Measurements from ENCODE around the gene ACAP3.

Gene ACAP3

DNA sequence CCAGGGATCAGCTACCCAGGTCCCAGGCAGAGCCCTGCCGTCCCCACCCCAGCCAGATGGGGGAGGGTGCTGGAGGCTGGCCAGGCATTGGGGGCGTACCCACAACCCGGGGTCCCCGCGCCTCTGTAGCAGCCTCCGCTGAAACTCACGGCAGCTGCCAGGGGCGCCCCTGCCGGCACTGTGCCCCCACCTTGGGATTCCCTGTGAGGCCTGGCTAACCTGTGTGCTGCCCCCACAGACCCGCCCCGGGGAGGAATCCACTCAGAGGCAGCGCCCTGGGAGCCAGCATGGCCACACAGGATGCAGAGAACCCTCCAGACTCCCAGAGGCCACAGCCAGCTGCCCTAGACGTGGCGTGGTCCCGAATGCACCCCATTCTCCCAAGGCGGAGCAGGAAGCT lies 37.7 kb upstream of the ACAP3 start:
- DNase-seq (ENCODE audit: low read depth in 2 of 2) = no peak

DNA sequence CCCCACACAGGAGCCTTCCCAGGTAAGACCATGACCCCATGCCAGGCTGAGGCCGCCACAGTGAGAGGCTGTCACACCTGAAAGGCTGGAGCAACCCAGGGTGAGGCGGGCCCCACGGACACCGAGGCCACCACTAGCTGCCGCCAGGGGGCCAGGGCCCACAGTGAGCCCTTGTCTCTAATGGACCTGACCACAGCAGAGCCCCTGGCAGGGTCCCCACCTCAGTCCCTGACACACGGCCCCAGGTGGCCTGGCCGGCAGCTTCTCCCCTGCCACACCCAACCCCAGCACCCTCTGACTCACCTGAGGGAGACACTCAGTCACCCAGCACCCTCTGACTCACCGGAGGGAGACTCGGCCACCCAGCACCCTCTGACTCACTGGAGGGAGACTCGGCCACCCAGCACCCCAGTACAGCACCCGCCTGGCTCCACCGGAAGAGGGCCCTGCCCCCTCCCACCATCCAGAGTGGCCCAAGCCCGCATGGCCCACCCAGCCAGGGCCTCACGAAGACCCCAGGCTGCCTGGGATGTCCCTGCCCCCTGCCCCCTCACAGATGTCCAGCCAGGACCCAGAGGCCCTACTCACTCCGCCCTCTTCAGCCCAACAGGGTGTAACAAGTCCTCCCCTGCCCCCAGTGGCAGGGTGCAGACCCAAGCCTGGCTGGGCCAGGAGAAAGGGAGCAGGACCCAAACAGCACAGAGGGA lies 37.1 kb upstream of the ACAP3 start:
- DNase-seq (ENCODE audit: low read depth in 2 of 2) = peak; percentile 29 to 49

DNA sequence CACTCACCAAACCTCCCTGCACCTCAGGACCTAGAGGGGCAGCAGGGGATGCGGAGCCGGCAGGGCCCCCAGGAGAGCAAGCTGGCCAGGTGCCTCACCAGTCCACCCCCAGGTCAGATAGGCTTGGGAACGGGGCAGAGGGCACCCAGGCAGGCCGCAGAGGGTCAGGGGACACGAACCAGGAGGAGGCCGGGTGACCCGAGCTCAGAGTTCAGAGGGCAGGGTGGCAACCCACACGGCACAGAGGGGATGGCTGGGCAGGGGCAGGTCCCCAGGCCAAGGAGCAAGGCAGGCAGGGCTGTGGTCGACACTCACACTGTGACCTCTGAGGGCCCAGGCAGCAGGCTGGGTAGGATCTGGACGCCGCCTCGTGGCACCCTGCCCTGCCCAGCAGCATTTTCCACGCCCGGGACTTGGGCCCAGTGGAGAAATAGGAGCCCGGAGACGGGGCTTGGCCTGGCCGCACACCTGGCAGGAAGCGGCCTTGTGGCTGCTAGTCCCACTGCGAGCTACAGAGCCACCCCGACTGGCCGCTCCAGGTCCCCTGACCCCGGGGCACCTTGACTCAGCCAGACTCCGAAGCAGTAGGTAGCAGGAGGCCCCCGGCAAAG lies 36.2 kb upstream of the ACAP3 start:
- no peak for DNase-seq (ENCODE audit: low read depth in 2 of 2)

DNA sequence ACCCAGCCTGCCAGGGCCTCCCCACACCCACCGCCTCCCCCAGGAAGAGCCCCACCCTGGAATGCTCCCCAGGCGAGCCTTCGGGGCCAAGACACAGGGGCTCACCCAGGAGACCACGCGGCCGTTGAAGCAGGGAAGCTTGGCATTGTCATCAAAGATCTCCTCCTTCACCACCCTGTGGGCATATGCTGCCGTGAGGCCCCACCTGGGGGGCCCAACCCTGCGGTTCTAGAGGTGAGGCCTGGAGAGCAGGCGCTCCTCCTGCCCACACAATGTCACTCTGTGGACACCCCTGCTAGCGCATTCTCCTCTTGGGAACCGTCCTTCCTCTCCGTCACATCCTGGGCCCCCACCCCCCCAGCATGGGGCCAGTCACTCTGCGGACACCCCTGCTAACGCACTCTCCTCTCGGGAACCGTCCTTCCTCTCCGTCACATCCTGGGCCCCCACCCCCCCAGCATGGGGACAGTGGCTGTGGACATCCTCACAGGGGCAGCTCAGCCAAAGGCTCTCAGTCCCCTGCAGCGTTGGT lies 34.9 kb upstream of the ACAP3 start:
- DNase-seq (ENCODE audit: low read depth in 2 of 2) = no peak

GRCh38 chr1:1342061-1342562 lies 34.4 kb upstream of the ACAP3 start:
- DNase-seq (ENCODE audit: low read depth in 2 of 2) = no peak

GRCh38 chr1:1341549-1342021 lies 33.9 kb upstream of the ACAP3 start:
- no peak for DNase-seq (ENCODE audit: low read depth in 2 of 2)

DNA sequence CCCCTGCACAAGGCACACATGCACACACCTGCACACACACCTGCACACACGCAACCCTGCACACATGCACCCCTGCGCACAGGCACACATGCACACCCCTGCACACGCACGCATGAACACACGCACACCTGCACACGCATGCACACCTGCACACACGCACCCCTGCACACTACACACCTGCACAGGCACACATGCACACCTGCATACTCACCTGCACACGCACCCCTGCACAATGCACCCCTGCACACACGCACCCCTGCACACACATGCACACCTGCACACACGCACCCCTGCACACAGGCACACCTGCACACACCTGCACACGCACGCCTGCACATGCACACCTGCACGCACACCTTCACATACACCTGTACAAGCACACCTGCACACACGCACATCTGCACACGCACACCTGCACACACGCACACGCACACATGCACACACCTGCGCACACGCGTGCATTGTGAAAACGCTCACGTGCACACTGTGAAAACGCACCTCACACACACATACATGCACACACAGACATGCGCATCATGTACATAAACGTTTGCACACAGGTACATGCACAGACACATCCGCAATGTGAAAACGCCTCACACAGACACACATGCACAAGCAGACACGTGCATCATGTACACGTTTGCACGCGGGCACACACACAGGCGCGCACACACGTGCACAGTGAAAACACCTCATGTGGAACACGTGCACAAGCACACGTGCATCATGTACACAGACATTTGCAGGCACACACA lies 33.2 kb upstream of the ACAP3 start:
- DNase-seq (ENCODE audit: low read depth in 2 of 2) = no peak

DNA sequence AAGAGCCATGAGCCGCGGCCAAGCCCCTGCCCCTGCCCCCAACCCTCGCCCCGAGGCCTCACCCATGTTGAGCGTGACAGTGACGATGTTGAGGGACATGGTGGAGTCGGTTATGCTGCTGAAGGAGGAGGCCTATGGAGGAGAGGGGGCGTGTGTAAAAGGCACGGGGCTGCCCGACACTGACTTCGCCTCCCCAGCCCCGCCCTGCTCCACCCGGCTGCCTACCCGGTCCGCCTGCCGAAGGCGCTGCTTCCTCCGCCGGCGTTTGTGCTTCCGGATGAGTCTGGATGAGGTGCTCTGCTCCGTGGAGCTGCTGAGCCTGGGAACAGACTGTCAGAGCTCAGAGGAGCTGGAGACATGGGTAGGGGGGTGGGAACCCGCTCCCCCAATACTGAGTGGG lies 32.5 kb upstream of the ACAP3 start:
- DNase-seq (ENCODE audit: low read depth in 2 of 2) = no peak

DNA sequence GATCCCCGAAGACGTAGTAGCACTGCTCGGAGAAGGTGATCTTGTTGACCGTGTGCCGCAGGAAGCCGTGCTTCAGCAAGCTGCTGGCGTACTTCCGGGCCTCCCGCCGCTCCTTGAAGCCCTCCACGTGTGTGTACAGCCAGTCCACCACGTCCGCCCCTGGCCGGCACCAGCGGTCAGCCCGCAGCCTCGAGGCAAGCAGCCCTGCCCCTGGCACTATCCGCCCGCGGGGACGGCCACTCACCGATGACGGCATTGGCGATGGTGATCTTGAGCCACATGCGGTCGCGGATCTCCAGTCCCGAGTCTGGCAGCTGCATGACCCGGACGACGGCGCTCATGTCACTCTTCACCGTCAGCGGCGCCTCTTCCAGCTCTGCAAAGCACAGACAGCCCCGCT lies 30.5 kb upstream of the ACAP3 start:
- no peak for DNase-seq (ENCODE audit: low read depth in 2 of 2)

DNA sequence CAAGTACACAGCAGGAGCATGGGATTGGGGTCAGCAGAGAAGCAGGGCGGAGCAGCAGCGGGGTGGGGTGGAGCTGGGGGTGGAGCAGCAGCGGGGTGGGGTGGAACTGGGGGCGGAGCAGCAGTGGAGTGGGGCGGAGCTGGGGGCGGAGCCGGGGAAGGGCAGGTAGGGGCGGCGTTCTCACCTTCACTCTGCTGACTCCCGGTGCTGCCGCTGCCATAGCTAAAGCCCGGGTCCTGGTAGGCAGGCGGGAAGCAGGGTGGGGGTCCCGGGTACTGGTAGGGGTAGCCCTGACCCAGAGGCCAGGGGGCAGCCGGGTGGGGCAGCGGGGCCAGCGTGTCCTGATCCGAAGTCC lies 30.0 kb upstream of the ACAP3 start:
- peak in 1 of 2 experiments; percentile 38 for DNase-seq (ENCODE audit: low read depth in 2 of 2)

GRCh38 chr1:1336931-1337792 lies 29.4 kb upstream of the ACAP3 start:
- no peak for DNase-seq (ENCODE audit: low read depth in 2 of 2)

GRCh38 chr1:1336446-1336845 lies 28.7 kb upstream of the ACAP3 start:
- DNase-seq (ENCODE audit: low read depth in 2 of 2) = no peak

- no peak for DNase-seq (ENCODE audit: low read depth in 2 of 2)
Measured at GRCh38 chr1:1335792-1336248, 28.1 kb upstream of the ACAP3 start.

DNA sequence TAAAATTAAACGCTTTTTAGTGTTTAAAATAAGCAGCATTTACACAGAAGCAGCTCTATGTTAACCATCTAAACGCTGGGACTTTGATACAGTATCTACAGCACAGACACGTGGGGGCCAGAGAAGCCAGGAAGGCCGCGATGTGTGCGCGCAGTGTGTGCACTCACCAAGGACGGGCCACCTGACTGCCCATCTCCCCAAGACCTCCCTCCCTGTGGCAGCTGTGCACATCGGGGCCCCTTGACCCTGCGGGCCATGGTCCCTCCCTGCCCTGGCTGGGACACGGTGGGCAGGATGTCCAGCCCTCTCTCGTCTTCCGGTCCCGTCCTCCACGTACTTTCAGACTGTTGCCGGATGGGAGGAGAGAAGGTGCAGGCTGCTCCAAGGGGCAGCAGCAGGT lies 27.6 kb upstream of the ACAP3 start:
- no peak for DNase-seq (ENCODE audit: low read depth in 2 of 2)

GRCh38 chr1:1334835-1335234 lies 27.1 kb upstream of the ACAP3 start:
- no peak for DNase-seq (ENCODE audit: low read depth in 2 of 2)

- no peak for DNase-seq (ENCODE audit: low read depth in 2 of 2)
Measured at GRCh38 chr1:1333551-1334241, 26.0 kb upstream of the ACAP3 start.

DNA sequence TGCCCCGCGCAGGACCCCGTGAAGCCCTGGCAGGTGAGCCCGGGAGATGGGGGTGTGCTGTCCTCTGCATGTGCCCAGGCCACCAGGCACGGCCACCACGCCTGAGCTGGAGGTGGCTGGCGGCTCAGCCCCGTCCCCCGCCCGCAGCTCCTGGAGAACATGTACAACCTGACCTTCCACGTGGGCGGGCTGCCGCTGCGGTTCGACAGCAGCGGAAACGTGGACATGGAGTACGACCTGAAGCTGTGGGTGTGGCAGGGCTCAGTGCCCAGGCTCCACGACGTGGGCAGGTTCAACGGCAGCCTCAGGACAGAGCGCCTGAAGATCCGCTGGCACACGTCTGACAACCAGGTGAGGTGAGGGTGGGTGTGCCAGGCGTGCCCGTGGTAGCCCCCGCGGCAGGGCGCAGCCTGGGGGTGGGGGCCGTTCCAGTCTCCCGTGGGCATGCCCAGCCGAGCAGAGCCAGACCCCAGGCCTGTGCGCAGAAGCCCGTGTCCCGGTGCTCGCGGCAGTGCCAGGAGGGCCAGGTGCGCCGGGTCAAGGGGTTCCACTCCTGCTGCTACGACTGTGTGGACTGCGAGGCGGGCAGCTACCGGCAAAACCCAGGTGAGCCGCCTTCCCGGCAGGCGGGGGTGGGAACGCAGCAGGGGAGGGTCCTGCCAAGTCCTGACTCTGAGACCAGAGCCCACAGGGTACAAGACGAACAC lies 25.2 kb upstream of the ACAP3 start:
- DNase-seq (ENCODE audit: low read depth in 2 of 2) = no peak

- no peak for DNase-seq (ENCODE audit: low read depth in 2 of 2)
Measured at GRCh38 chr1:1332031-1332755, 24.5 kb upstream of the ACAP3 start.
